ENCODE measurements around the gene ENTREP3. TPM values are rescaled to one million over a fixed set of nuclear protein-coding genes. Genes with fewer than 3 reads are reported as not detected.
A peak's percentile ranks its signal among the peaks of the same experiment; 100 is the strongest.

ENTREP3 gene, protein sequence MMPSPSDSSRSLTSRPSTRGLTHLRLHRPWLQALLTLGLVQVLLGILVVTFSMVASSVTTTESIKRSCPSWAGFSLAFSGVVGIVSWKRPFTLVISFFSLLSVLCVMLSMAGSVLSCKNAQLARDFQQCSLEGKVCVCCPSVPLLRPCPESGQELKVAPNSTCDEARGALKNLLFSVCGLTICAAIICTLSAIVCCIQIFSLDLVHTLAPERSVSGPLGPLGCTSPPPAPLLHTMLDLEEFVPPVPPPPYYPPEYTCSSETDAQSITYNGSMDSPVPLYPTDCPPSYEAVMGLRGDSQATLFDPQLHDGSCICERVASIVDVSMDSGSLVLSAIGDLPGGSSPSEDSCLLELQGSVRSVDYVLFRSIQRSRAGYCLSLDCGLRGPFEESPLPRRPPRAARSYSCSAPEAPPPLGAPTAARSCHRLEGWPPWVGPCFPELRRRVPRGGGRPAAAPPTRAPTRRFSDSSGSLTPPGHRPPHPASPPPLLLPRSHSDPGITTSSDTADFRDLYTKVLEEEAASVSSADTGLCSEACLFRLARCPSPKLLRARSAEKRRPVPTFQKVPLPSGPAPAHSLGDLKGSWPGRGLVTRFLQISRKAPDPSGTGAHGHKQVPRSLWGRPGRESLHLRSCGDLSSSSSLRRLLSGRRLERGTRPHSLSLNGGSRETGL
- total RNA-seq (2021) (72.5 and 75.5 TPM in 2 replicates), Bru-seq, nascent RNA (percentile 49 among the genes with signal in this experiment), BruChase-seq, experiment 1, labeled RNA remaining after a 2-hour chase (percentile 66 among the genes with signal in this experiment), BruChase-seq, experiment 2, labeled RNA remaining after a 6-hour chase (percentile 81 among the genes with signal in this experiment)
- long read RNA-seq, transcript FAM189B-202 (12 exons, 3,082 nt): major isoform, 7 of 47 reads
- long read RNA-seq, transcript FAM189B-201 (9 exons, 2,379 nt): minor isoform, 5 of 47 reads
- long read RNA-seq, partial matches to known transcripts: 24 of 47 reads
- long read RNA-seq, other reads (novel, unspliced or antisense): 7 of 47 reads

DNA sequence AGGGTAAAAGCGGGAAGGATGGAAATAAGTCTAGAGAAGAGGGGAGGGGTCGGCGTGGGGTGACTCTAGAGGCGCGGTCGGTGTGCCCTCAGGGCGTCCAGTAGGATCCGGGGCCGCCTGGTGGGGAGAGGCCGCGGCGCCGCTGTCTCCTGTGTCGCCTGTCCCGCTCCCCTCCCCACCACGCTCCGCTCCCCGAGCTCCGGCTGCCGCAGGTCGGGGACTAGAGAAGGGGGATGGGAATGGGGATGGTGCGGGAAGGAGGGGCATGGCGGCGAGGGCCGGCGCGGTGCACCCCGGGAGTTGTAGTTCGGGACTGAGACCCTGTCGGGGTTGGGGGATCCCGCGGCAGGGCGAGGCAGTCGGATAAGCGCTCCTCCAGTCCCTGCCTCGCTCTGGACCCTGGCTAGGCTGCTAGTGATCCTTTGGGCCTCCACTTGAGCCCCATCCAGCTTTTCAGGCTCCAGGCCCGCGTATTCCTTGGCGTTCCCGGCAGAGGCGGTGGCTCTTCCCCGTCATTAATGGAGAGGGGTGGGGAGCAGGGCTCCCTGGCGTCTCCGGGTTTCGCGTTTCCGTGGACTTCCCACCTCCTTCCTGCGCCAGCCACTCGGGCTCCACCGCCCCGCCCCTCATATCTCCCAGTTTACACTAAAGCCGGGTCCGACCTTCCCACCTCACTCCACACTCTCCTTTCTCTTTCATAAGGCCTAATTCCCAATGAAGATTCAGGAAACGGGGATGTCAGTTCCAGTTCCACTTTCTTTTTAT lies at the start of gene ENTREP3:
ENTREP3 (minus strand) TSS at position 241 of the 765 bp plus-strand sequence. CDS start 606 bp downstream, outside the sequence.
- DNase-seq (ENCODE audit: low spot score): peak; percentile 94
- no peaks in the 10 kb centered on the region for H3K9me3 ChIP-seq (ENCODE audit: low read depth, low read length, poor library complexity, severe bottlenecking)
- TF ChIP-seq, protein P1, sequence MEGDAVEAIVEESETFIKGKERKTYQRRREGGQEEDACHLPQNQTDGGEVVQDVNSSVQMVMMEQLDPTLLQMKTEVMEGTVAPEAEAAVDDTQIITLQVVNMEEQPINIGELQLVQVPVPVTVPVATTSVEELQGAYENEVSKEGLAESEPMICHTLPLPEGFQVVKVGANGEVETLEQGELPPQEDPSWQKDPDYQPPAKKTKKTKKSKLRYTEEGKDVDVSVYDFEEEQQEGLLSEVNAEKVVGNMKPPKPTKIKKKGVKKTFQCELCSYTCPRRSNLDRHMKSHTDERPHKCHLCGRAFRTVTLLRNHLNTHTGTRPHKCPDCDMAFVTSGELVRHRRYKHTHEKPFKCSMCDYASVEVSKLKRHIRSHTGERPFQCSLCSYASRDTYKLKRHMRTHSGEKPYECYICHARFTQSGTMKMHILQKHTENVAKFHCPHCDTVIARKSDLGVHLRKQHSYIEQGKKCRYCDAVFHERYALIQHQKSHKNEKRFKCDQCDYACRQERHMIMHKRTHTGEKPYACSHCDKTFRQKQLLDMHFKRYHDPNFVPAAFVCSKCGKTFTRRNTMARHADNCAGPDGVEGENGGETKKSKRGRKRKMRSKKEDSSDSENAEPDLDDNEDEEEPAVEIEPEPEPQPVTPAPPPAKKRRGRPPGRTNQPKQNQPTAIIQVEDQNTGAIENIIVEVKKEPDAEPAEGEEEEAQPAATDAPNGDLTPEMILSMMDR (conservative IDR thresholded peaks at IDR 0.05; ENCODE audit: low read depth, low read length): no peak
- no peak for TF ChIP-seq EZH2 (IDR thresholded peaks at IDR 0.05; ENCODE audit: borderline replicate concordance, low read depth, low read length, poor library complexity, severe bottlenecking)
- ChIA-PET CTCF (interaction anchor here (0.6 kb wide), 2 partner anchors 12 to 394 kb away, joined by 3 to 6 read pairs; no protein-coding TSS in a partner anchor), POLR2A (ENCODE audit: low non-redundant PET) (no interaction called here)
- peak within 1 kb of the TSS; percentile 83 for H3K4me3 ChIP-seq (ENCODE audit: low read depth, low read length, poor library complexity, severe bottlenecking)
- peak within 1 kb of the TSS; percentile 82 for H3K27ac ChIP-seq (ENCODE audit: low read depth, low read length, poor library complexity, severe bottlenecking)
- H3K36me3 ChIP-seq (ENCODE audit: insufficient read depth, low read length, poor library complexity, severe bottlenecking): peaks cover 24% of the 10 kb centered on the region
- peaks cover 21% of the 10 kb centered on the region for H3K4me1 ChIP-seq (ENCODE audit: insufficient read depth, low read length, poor library complexity, severe bottlenecking)
- intact Hi-C loops (cut with micrococcal nuclease; ENCODE audit: unreplicated experiment): loop anchor here (10.0 kb wide), 1 partner anchor 249 kb away; no protein-coding TSS in a partner anchor
- H3K27me3 ChIP-seq (replicated peaks; ENCODE audit: insufficient read depth, low read depth, low read length, poor library complexity): no peaks in the 10 kb centered on the region
- no TSS peak for BruUV-seq (replicated peaks)

DNA sequence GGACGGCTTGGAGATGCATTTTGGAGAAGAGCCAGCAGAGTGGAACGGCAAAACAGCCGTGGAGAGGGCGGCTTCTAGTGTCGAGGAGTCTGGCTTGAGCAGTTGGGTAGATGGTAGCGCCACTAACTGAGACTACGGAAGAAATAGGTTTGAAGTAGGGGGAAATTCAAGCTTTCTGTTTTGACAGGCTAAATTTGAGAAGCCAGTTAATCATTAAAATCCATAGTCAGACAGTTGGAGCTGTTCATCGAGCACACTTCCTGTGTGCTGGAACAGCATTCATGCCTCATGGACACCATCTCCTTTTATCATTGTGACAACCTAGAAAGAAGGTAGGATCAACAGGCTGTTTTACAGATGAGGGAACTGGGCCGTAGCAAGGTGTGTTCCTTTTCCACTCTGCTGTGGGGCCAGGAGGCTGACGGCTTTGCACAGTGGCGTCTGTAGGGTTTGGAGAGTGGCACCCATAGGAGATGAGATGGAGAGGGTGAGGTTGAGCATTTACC lies 49.3 kb upstream of the ENTREP3 start:
- no peaks in the 10 kb centered on the region for H3K36me3 ChIP-seq (ENCODE audit: insufficient read depth, low read length, poor library complexity, severe bottlenecking)
- peaks cover 16% of the 10 kb centered on the region for H3K4me1 ChIP-seq (ENCODE audit: insufficient read depth, low read length, poor library complexity, severe bottlenecking)
- no TSS peak for BruUV-seq (replicated peaks)
- no peaks in the 10 kb centered on the region for H3K9me3 ChIP-seq (ENCODE audit: low read depth, low read length, poor library complexity, severe bottlenecking)
- TF ChIP-seq, protein P1 (conservative IDR thresholded peaks at IDR 0.05; ENCODE audit: low read depth, low read length): no peak
- TF ChIP-seq EZH2 (IDR thresholded peaks at IDR 0.05; ENCODE audit: borderline replicate concordance, low read depth, low read length, poor library complexity, severe bottlenecking): no peak
- DNase-seq (ENCODE audit: low spot score): no peak
- no peaks in the 10 kb centered on the region for H3K27me3 ChIP-seq (replicated peaks; ENCODE audit: insufficient read depth, low read depth, low read length, poor library complexity)
- no peak overlapping the region for H3K27ac ChIP-seq (ENCODE audit: low read depth, low read length, poor library complexity, severe bottlenecking)
- intact Hi-C loops (cut with micrococcal nuclease; ENCODE audit: unreplicated experiment): no loop called here
- CTCF ChIA-PET: no interaction called here
- no peak overlapping the region for H3K4me3 ChIP-seq (ENCODE audit: low read depth, low read length, poor library complexity, severe bottlenecking)
- POLR2A ChIA-PET (ENCODE audit: low non-redundant PET): no interaction called here

Data from A673 (cell line).